Measurements from ENCODE around the gene GLIPR2.

GRCh38 chr9:36091026-36091953, 45.2 kb upstream of the GLIPR2 start:
- no peak for TF ChIP-seq CREB1 (CRISPR knock-in tag; IDR thresholded peaks at IDR 0.05; ENCODE audit: low read depth)
- TF ChIP-seq EZH2 (IDR thresholded peaks at IDR 0.05; ENCODE audit: low read depth, unreplicated experiment): no peak
- TF ChIP-seq POLR2AphosphoS5 (IDR thresholded peaks at IDR 0.05; ENCODE audit: low read depth): no peak
- TF ChIP-seq, protein P1, sequence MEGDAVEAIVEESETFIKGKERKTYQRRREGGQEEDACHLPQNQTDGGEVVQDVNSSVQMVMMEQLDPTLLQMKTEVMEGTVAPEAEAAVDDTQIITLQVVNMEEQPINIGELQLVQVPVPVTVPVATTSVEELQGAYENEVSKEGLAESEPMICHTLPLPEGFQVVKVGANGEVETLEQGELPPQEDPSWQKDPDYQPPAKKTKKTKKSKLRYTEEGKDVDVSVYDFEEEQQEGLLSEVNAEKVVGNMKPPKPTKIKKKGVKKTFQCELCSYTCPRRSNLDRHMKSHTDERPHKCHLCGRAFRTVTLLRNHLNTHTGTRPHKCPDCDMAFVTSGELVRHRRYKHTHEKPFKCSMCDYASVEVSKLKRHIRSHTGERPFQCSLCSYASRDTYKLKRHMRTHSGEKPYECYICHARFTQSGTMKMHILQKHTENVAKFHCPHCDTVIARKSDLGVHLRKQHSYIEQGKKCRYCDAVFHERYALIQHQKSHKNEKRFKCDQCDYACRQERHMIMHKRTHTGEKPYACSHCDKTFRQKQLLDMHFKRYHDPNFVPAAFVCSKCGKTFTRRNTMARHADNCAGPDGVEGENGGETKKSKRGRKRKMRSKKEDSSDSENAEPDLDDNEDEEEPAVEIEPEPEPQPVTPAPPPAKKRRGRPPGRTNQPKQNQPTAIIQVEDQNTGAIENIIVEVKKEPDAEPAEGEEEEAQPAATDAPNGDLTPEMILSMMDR (conservative IDR thresholded peaks at IDR 0.05; ENCODE audit: low read depth in 2 of 2): peak in 1 of 2 experiments; percentile 32; a peak in 2 of 4 replicates

Measured in GM23338 (cell line).